NCI-H128 (cell line): Measurements from ENCODE around the gene MYLIP.
"Not testable (repeated sequence)": the region's sequence is repeated elsewhere in the genome, so short reads cannot be mapped to it uniquely, and the experiment has no call there.

ENCODE experiments used
- DNase-seq: peaks from one replicate; lab custom pipeline; 2025; ENCODE audit not compliant: unreplicated experiment; lab: John Stamatoyannopoulos, UW

The MYLIP gene

GRCh38 chr6:16168858-16169257, 40.0 kb downstream of the MYLIP start:
- no peak for DNase-seq

- no peak for DNase-seq
Measured at GRCh38 chr6:16171400-16171799, 42.5 kb downstream of the MYLIP start.

- no peak for DNase-seq
Measured at GRCh38 chr6:16173167-16173940, 44.5 kb downstream of the MYLIP start.

- DNase-seq, result no peak
Measured at GRCh38 chr6:16174416-16175078, 45.7 kb downstream of the MYLIP start.

GRCh38 chr6:16176600-16176999, 47.7 kb downstream of the MYLIP start:
- DNase-seq, result not testable (repeated sequence)

- DNase-seq, result no peak
Measured at GRCh38 chr6:16177881-16178280, 49.0 kb downstream of the MYLIP start.

- DNase-seq, result no peak
Measured at GRCh38 chr6:16178351-16178750, 49.5 kb downstream of the MYLIP start.

- no peak for DNase-seq
Measured at GRCh38 chr6:16179063-16179462, 50.2 kb downstream of the MYLIP start.

GRCh38 chr6:16179970-16180431, 51.1 kb downstream of the MYLIP start:
- DNase-seq, result no peak

GRCh38 chr6:16180696-16181438, 52.0 kb downstream of the MYLIP start:
- DNase-seq, result no peak

GRCh38 chr6:16181439-16182297, 52.8 kb downstream of the MYLIP start:
- DNase-seq, result no peak

GRCh38 chr6:16183187-16183664, 54.3 kb downstream of the MYLIP start:
- DNase-seq, result no peak

GRCh38 chr6:16184129-16184528, 55.2 kb downstream of the MYLIP start:
- no peak for DNase-seq

- no peak for DNase-seq
Measured at GRCh38 chr6:16184551-16184950, 55.7 kb downstream of the MYLIP start.

- DNase-seq, result no peak
Measured at GRCh38 chr6:16187176-16187575, 58.3 kb downstream of the MYLIP start.

GRCh38 chr6:16190214-16190613, 61.3 kb downstream of the MYLIP start:
- DNase-seq, result no peak

- DNase-seq, result no peak
Measured at GRCh38 chr6:16196260-16196983, 67.5 kb downstream of the MYLIP start.

GRCh38 chr6:16196984-16197546, 68.2 kb downstream of the MYLIP start:
- no peak for DNase-seq
